HG02981 (cell line): ENCODE data around the gene WWTR1.

Experiments
- ATAC-seq: cut with Tn5 transposase; IDR thresholded peaks from one replicate; pipeline ENCODE4 v1.9.1; 2021; ENCODE audit warnings: mild to moderate bottlenecking, moderate library complexity; ENCODE audit not compliant: unreplicated experiment

The WWTR1 gene

GRCh38 chr3:149536429-149536828 is 121.4 kb downstream of the WWTR1 start:
- no peak for ATAC-seq

DNA sequence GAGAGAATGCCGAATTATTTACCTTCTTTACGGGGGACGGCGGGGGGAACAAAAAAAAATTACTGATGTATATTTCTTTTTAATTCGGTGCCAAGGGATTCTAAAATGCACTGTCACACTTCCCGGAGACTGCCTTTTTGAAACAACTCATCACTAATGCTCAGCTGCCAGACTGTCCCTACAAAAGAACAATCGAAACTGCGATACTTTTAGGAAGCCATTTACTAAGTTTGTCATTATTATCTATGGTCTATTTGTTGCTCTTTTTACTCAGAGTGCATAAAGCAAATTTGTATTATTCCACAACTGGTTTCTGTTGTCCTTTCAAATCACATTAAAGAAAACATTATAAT is 122.5 kb downstream of the WWTR1 start:
- no peak for ATAC-seq

GRCh38 chr3:149534671-149535332 is 123.0 kb downstream of the WWTR1 start:
- ATAC-seq = no peak

DNA sequence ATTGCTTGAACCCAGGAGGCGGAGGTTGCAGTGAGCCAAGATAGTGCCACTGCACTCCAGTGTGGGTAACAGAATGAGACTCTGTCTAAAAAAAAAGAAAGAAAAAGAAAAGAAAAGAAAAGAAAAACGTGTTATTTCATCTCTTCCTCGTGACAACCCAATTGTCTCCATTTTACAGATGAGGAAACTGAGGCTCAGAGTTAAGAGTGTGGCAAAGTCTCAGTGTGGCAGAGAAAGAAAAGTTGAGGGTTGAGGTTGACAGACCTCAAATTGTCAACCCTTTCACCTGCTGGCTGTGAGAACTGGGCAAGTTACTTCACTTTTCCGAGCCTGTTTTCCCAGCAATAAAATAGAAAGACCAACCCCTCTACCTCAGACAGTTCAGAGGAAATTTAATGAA is 123.7 kb downstream of the WWTR1 start:
- no peak for ATAC-seq

- ATAC-seq = peak; percentile 47
Observed at GRCh38 chr3:149532489-149533180, 125.2 kb downstream of the WWTR1 start.

GRCh38 chr3:149529099-149529498 is 128.7 kb downstream of the WWTR1 start:
- no peak for ATAC-seq

- ATAC-seq = no peak
Observed at GRCh38 chr3:149528340-149528650, 129.5 kb downstream of the WWTR1 start.

- no peak for ATAC-seq
Observed at GRCh38 chr3:149527531-149528339, 130.1 kb downstream of the WWTR1 start.

- ATAC-seq = no peak
Observed at GRCh38 chr3:149523512-149524299, 134.1 kb downstream of the WWTR1 start.

GRCh38 chr3:149519912-149520311 is 137.9 kb downstream of the WWTR1 start:
- ATAC-seq = no peak

DNA sequence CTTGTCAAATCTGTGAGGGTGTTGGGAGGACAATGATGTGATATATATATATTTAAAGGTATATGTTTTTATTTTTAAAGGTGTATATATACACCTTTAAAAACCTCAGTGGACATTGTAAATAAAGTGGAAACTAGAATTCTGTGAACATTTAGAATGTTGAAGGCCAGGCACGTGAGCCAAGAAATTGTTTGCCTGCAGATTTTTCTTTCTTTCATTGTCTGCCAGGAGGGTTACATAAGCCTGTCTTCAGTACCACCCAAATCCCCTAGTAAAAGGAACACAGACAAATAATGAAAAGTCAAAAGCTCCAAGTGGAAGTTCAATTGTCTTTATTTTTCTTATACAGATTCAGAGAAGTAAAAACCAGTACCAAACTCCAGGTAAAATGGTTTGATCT is 140.9 kb downstream of the WWTR1 start:
- no peak for ATAC-seq

GRCh38 chr3:149515249-149515648 is 142.6 kb downstream of the WWTR1 start:
- ATAC-seq = no peak

DNA sequence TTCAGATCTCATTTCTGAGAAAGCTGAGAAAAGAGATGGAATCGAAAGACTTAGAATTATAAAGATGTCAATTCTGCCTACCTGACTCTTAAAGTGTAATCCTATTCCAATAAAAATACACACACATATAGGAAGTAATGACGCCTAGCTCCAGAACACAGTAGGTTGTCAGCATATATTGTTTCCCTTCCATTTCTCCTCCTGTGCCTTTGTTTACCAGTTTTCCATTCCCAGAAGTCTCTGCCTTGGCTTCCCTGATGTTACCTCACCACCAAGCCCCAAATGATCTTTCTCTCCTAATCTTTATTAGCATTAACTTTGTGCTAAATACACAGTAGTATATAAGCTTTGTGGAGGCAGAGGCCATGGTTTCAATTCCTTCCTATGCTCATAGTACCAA is 143.4 kb downstream of the WWTR1 start:
- ATAC-seq = no peak

DNA sequence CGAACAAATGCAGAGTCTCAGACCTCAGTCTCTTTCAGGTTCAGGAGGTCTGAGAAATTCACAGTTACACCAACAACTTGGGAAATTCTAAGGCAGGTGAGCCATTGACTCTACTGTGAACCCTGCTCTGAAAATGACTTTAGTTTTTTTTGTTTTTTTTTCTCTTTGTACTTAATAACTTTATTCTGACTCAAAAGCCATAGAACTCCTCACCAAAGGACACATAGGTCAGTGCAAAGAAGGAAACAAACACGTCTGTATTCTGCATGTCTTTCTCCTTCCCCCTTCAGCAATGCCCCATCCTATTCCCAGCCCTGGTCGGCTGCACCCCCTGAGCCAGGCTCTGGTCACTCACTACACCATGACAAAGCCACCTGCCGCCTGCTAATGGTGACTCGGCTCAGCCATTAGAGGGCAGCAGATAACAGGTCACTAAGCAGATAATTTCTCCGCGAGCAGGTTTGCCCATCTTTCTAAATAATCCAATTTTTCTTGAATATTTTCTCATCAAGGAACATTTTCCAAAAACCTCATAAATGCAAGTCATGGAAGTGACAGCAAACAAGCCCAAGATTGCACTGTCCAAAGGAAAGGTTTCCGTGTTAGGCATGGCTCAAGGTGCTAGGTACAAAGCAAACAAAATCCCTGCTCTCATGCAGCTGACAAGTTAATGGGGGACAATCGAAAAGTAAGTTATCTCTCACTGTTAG is 145.6 kb downstream of the WWTR1 start:
- ATAC-seq = peak; percentile 77

GRCh38 chr3:149511040-149511626 is 146.7 kb downstream of the WWTR1 start:
- no peak for ATAC-seq

DNA sequence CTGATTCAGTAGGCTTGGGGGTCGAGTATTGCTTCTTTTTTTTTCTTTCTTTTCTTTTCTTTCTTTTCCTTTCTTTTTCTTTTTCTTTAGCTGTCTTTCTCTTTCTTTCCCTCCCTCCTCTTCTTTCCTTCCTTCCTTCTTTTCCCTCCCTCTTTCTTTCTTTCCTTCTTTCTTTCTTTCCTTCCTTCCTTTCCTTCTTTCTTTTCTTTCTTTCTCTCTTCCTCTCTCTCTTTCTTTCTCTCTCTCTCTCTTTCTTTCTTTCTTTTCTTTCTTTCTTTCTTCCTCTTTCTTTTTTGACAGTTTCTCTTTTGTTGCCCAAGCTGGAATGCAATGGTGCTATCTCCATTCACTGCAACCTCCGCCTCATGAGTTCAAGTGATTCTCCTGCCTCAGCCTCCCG is 147.3 kb downstream of the WWTR1 start:
- no peak for ATAC-seq

GRCh38 chr3:149509526-149509925 is 148.3 kb downstream of the WWTR1 start:
- ATAC-seq = no peak

- ATAC-seq = no peak
Observed at GRCh38 chr3:149507491-149508324, 150.1 kb downstream of the WWTR1 start.

- no peak for ATAC-seq
Observed at GRCh38 chr3:149506965-149507364, 150.9 kb downstream of the WWTR1 start.
